ENCODE results near the gene ADSS2.

The ADSS2 gene

GRCh38 chr1:244451951-244452795 is 464 bp upstream of the ADSS2 start:
- TF ChIP-seq CTCF (IDR thresholded peaks at IDR 0.05; ENCODE audit: low read depth, low read length, missing control alignments), result peak; percentile 41
- DNase-seq (ENCODE audit: low read depth), result peak; percentile 98
- in situ Hi-C loops (cut with HindIII; ENCODE audit: low sequenced_read_pairs), result no loop called here
- peak overlapping the region; percentile 81 for H3K4me3 ChIP-seq (ENCODE audit: low read depth, low read length)

GRCh38 chr1:244450597-244451538 is 841 bp downstream of the ADSS2 start:
- TF ChIP-seq CTCF (IDR thresholded peaks at IDR 0.05; ENCODE audit: low read depth, low read length, missing control alignments), result no peak
- DNase-seq (ENCODE audit: low read depth), result no peak
- in situ Hi-C loops (cut with HindIII; ENCODE audit: low sequenced_read_pairs), result no loop called here
- H3K4me3 ChIP-seq (ENCODE audit: low read depth, low read length), result peak overlapping the region; percentile 81

GRCh38 chr1:244449936-244450508 is 1.7 kb downstream of the ADSS2 start:
- DNase-seq (ENCODE audit: low read depth), result no peak
- in situ Hi-C loops (cut with HindIII; ENCODE audit: low sequenced_read_pairs), result no loop called here
- peak overlapping the region; percentile 81 for H3K4me3 ChIP-seq (ENCODE audit: low read depth, low read length)
- TF ChIP-seq CTCF (IDR thresholded peaks at IDR 0.05; ENCODE audit: low read depth, low read length, missing control alignments), result no peak

- DNase-seq (ENCODE audit: low read depth), result no peak
- no peak overlapping the region for H3K4me3 ChIP-seq (ENCODE audit: low read depth, low read length)
- in situ Hi-C loops (cut with HindIII; ENCODE audit: low sequenced_read_pairs), result no loop called here
- TF ChIP-seq CTCF (IDR thresholded peaks at IDR 0.05; ENCODE audit: low read depth, low read length, missing control alignments), result no peak
Observed at GRCh38 chr1:244448279-244449036, 3.3 kb downstream of the ADSS2 start.

- TF ChIP-seq CTCF (IDR thresholded peaks at IDR 0.05; ENCODE audit: low read depth, low read length, missing control alignments), result no peak
Observed at GRCh38 chr1:244447552-244447951, 4.2 kb downstream of the ADSS2 start.

More at GRCh38 chr1:244447552-244447951, 4.2 kb downstream of the ADSS2 start:
- in situ Hi-C loops (cut with HindIII; ENCODE audit: low sequenced_read_pairs), result no loop called here
- H3K4me3 ChIP-seq (ENCODE audit: low read depth, low read length), result no peak overlapping the region
- no peak for DNase-seq (ENCODE audit: low read depth)

Data from astrocyte of the cerebellum (primary cell).